HG02571 (cell line): ENCODE data around the gene DPP10.

Experiments used
- ATAC-seq: cut with Tn5 transposase; IDR thresholded peaks from one replicate; pipeline ENCODE4 v1.9.1; 2021; ENCODE audit warnings: mild to moderate bottlenecking, moderate library complexity; ENCODE audit not compliant: unreplicated experiment

DPP10 gene

GRCh38 chr2:115833196-115833595 lies 1390.8 kb downstream of the DPP10 start:
- no peak for ATAC-seq

- ATAC-seq, result no peak
Measured at GRCh38 chr2:115838539-115838938, 1396.1 kb downstream of the DPP10 start.

- no peak for ATAC-seq
Measured at GRCh38 chr2:115842306-115842705, 1399.9 kb downstream of the DPP10 start.

GRCh38 chr2:115848192-115848591 lies 1405.8 kb downstream of the DPP10 start:
- no peak for ATAC-seq

- ATAC-seq, result no peak
Measured at GRCh38 chr2:115867024-115867423, 1424.6 kb downstream of the DPP10 start.

GRCh38 chr2:115874427-115874826 lies 1432.0 kb downstream of the DPP10 start:
- ATAC-seq, result no peak

GRCh38 chr2:115880558-115880957 lies 1438.1 kb downstream of the DPP10 start:
- no peak for ATAC-seq

- no peak for ATAC-seq
Measured at GRCh38 chr2:115887209-115887776, 1444.9 kb downstream of the DPP10 start.
